ENCODE measurements around the gene GBP3. TPM values are rescaled to one million over a fixed set of nuclear protein-coding genes. Genes with fewer than 3 reads are reported as not detected.
A peak's percentile ranks its signal among the peaks of the same experiment; 100 is the strongest.

GBP3 gene
- total RNA-seq, 2 donors from 2014 or later: 8.0 to 8.2 TPM

GRCh38 chr1:89065079-89065868 is 42.6 kb upstream of the GBP3 start, which contains the start of gene GBP1:
GBP1 (minus strand) TSS chr1:89065208; CDS start chr1:89063234, 1,974 bp downstream.
- WGBS, 2 donors: 26 to 39% methylated on average over 4 of the region's 4 CpGs
- intact Hi-C loops (cut with DNase I): no loop called here
- H3K4me3 ChIP-seq: peak within 1 kb of the TSS in 1 of 2 donors; percentile 6
- H3K27ac ChIP-seq: peak within 1 kb of the TSS; percentile 27 to 81 (median 72)
- H3K27me3 ChIP-seq: no peaks in the 10 kb centered on the region
- H3K4me1 ChIP-seq: peaks cover 9% of the 10 kb centered on the region
- H3K9me3 ChIP-seq: no peaks in the 10 kb centered on the region
- TF ChIP-seq CTCF (IDR thresholded peaks at IDR 0.05) (no peak), POLR2A (IDR thresholded peaks at IDR 0.05) (peak in 2 of 3 donors; percentile 31 to 52)
- DNase-seq (peak in 1 of 4 donors; percentile 22), ATAC-seq (peak; percentile 86)
- no peaks in the 10 kb centered on the region for H3K36me3 ChIP-seq (replicated peaks in 1 of 2; ENCODE audit: insufficient read depth in 1 of 2, low read depth in 2 of 2)

GRCh38 chr1:89064632-89065031 is 42.0 kb upstream of the GBP3 start:
- Histone ChIP-seq H3K9me3 (no peaks in the 10 kb centered on the region), H3K36me3 (replicated peaks in 1 of 2; ENCODE audit: insufficient read depth in 1 of 2, low read depth in 2 of 2) (no peaks in the 10 kb centered on the region), H3K4me1 (peaks cover 9% of the 10 kb centered on the region), H3K4me3 (peak overlapping the region in 1 of 2 donors; percentile 6), H3K27me3 (no peaks in the 10 kb centered on the region), H3K27ac (peak overlapping the region; percentile 27 to 81 (median 72))
- no peak for DNase-seq
- WGBS, 2 donors: 8 to 19% methylated on average over 4 of the region's 4 CpGs
- no peak for TF ChIP-seq POLR2A (IDR thresholded peaks at IDR 0.05)
- no peak for TF ChIP-seq CTCF (IDR thresholded peaks at IDR 0.05)
- peak; percentile 36 for ATAC-seq
- intact Hi-C loops (cut with DNase I): no loop called here

GRCh38 chr1:89063094-89063493 is 40.4 kb upstream of the GBP3 start:
- Histone ChIP-seq H3K27ac (no peak overlapping the region), H3K36me3 (replicated peaks in 1 of 2; ENCODE audit: insufficient read depth in 1 of 2, low read depth in 2 of 2) (no peaks in the 10 kb centered on the region), H3K27me3 (no peaks in the 10 kb centered on the region), H3K4me3 (no peak overlapping the region), H3K9me3 (no peaks in the 10 kb centered on the region), H3K4me1 (peaks cover 9% of the 10 kb centered on the region)
- DNase-seq: no peak
- 66 to 76% methylated on average over 3 of the region's 3 CpGs for WGBS, 2 donors
- intact Hi-C loops (cut with DNase I): no loop called here
- TF ChIP-seq CTCF (IDR thresholded peaks at IDR 0.05) (no peak), POLR2A (IDR thresholded peaks at IDR 0.05) (no peak)
- ATAC-seq: no peak

- no peak for DNase-seq
These were observed 37.4 kb upstream of the GBP3 start for GRCh38 chr1:89060091-89060490.

More at GRCh38 chr1:89060091-89060490, 37.4 kb upstream of the GBP3 start:
- WGBS, 2 donors: 86% methylated on average over 5 of the region's 5 CpGs
- no peak overlapping the region for H3K27ac ChIP-seq
- TF ChIP-seq CTCF (IDR thresholded peaks at IDR 0.05) (no peak), POLR2A (IDR thresholded peaks at IDR 0.05) (no peak)
- H3K4me3 ChIP-seq: no peak overlapping the region
- H3K4me1 ChIP-seq: peaks cover 5% of the 10 kb centered on the region
- peaks cover 2 to 4% of the 10 kb centered on the region in 2 donors for H3K36me3 ChIP-seq (replicated peaks in 1 of 2; ENCODE audit: insufficient read depth in 1 of 2, low read depth in 2 of 2)
- no peaks in the 10 kb centered on the region for H3K27me3 ChIP-seq
- intact Hi-C loops (cut with DNase I): no loop called here
- ATAC-seq: no peak
- H3K9me3 ChIP-seq: no peaks in the 10 kb centered on the region
